Skeletal muscle satellite cell (primary cell): ENCODE measurements around the gene LMBR1L.
A peak's percentile ranks its signal among the peaks of the same experiment; 100 is the strongest.
"Not testable (repeated sequence)": the region's sequence is repeated elsewhere in the genome, so short reads cannot be mapped to it uniquely, and the experiment has no call there.

ENCODE experiments used
- H3K27me3 ChIP-seq: 2 replicates; pipeline ENCODE4 v1.7.0; 2013; ENCODE audit warnings: low read length; ENCODE audit not compliant: control insufficient read depth, insufficient read depth
- H3K36me3 ChIP-seq: 2 replicates; pipeline ENCODE4 v1.7.0; 2013; ENCODE audit warnings: mild to moderate bottlenecking, control low read depth, low read length; ENCODE audit not compliant: insufficient read depth
- H3K4me1 ChIP-seq: 2 replicates; pipeline ENCODE4 v1.7.0; 2013; ENCODE audit warnings: low read length; ENCODE audit not compliant: control insufficient read depth, insufficient read depth
- H3K4me2 ChIP-seq: 2 replicates; pipeline ENCODE4 v1.7.0; 2013; ENCODE audit warnings: mild to moderate bottlenecking, low read length
- H3K4me3 ChIP-seq: 2 replicates; pipeline ENCODE4 v1.7.0; 2013; ENCODE audit warnings: low read length
- H3K9ac ChIP-seq: 2 replicates; pipeline ENCODE4 v1.7.0; 2013; ENCODE audit warnings: mild to moderate bottlenecking, low read depth, low read length, moderate library complexity
- H3K9me3 ChIP-seq: replicated peaks from 2 replicates; pipeline ENCODE4 v1.7.0; 2013; ENCODE audit warnings: mild to moderate bottlenecking, control low read depth, low read length

The LMBR1L gene

DNA sequence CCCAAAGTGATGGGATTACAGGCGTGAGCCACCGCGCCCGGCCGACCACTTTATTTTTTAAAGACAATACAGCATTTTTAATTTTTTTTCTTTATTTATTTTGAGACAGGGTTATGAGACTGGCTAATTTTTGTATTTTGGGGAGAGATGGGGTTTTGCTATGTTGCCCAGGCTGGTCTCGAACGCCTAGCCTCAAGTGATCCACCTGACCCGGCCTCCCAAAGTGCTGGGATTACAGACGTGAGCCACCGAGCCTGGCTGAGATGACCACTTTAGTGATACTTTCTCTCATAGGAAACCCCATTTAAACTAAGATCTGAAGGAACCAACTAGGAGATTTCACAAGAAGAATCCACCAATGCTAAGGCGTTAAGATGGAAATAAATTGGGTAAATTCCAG lies 39.7 kb downstream of the LMBR1L start:
- no peaks in the 10 kb centered on the region for H3K27me3 ChIP-seq
- no peaks in the 10 kb centered on the region for H3K36me3 ChIP-seq
- peaks cover 11% of the 10 kb centered on the region for H3K4me1 ChIP-seq
- no peaks in the 10 kb centered on the region for H3K9me3 ChIP-seq
- no peak overlapping the region for H3K4me3 ChIP-seq
- no peak overlapping the region for H3K9ac ChIP-seq
- no peak overlapping the region for H3K4me2 ChIP-seq

DNA sequence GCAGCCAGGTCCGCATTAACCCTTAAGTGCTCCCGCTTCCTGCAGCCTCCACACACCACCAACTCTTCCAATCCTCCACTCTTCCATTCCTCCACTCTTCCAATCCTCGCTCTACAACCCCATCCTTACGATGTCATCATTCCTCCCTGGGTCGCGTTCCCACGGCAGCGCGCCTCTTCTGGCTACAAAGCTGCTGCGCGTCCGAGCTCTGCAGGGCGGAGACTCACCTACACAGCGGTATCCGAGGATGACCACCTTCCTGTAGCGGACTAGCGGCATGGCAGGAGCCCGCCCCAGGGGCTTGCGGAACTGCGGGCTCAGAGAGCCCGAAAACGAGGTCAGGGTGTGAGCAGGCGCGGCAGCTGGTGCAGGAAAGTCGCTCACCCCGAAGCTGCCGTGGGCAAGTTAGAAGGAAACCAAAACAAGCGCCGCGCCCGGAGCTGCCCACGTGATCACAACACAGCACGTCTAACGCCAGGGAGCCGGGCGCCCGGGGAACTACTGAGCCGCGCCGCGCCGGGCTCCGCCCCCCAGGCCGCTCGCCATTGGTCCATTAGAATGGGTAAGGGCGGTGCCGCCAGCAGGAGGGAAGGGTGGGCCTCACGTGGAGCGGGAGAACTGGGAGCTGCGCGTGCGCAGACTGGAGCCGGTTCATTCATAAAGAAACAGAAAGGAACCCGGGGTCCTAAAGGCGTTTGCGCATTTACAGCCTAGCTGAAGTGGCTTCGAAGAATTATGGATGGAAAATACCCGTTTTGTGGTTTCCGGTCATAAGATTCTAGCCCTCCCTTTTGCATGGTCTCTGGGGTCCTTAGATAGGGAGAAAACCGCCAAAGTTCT lies 40.9 kb downstream of the LMBR1L start, which contains the start of gene RHEBL1:
TSS of gene RHEBL1 (minus strand) at position 473 of the 840 bp plus-strand sequence. CDS start at position 279, 194 bp downstream.
- Histone ChIP-seq H3K36me3 (no peaks in the 10 kb centered on the region), H3K4me3 (peak within 1 kb of the TSS; percentile 77), H3K9me3 (no peaks in the 10 kb centered on the region), H3K27me3 (no peaks in the 10 kb centered on the region), H3K4me1 (peaks cover 11% of the 10 kb centered on the region), H3K4me2 (peak within 1 kb of the TSS; percentile 82), H3K9ac (peak within 1 kb of the TSS; percentile 72)

- H3K9me3 ChIP-seq, result no peaks in the 10 kb centered on the region
- H3K36me3 ChIP-seq, result no peaks in the 10 kb centered on the region
- H3K4me3 ChIP-seq, result peak overlapping the region; percentile 77
- H3K9ac ChIP-seq, result peak overlapping the region; percentile 64
- peaks cover 11% of the 10 kb centered on the region for H3K4me1 ChIP-seq
- H3K27me3 ChIP-seq, result no peaks in the 10 kb centered on the region
- peak overlapping the region; percentile 82 for H3K4me2 ChIP-seq
These were observed 41.7 kb downstream of the LMBR1L start for GRCh38 chr12:49068879-49069506.

- Histone ChIP-seq H3K27me3 (no peaks in the 10 kb centered on the region), H3K9me3 (no peaks in the 10 kb centered on the region), H3K4me2 (no peak overlapping the region), H3K36me3 (no peaks in the 10 kb centered on the region), H3K9ac (no peak overlapping the region), H3K4me1 (peaks cover 15% of the 10 kb centered on the region), H3K4me3 (no peak overlapping the region)
These were observed 44.5 kb downstream of the LMBR1L start for GRCh38 chr12:49066120-49066519.

DNA sequence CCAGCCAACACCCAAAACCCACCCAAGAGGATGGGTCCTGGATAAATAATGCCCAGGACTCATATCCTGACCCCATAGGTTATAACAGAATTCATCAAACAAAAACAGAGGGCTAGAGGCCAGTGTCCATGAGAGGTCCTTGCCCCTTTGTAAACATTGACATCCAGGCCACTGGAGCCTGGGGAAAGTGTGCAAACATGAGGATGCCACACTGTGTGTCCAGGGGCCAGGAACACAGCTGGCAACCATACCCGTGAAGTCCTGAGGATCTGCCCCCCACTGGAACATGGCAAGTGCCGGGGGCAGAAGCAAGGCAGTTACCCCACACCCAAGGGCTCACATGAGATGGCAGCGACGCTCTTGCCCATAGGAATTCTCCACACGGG lies 45.9 kb downstream of the LMBR1L start:
- no peak overlapping the region for H3K4me2 ChIP-seq
- H3K4me3 ChIP-seq, result no peak overlapping the region
- no peak overlapping the region for H3K9ac ChIP-seq
- peaks cover 10% of the 10 kb centered on the region for H3K4me1 ChIP-seq
- no peaks in the 10 kb centered on the region for H3K9me3 ChIP-seq
- no peaks in the 10 kb centered on the region for H3K36me3 ChIP-seq
- no peaks in the 10 kb centered on the region for H3K27me3 ChIP-seq

DNA sequence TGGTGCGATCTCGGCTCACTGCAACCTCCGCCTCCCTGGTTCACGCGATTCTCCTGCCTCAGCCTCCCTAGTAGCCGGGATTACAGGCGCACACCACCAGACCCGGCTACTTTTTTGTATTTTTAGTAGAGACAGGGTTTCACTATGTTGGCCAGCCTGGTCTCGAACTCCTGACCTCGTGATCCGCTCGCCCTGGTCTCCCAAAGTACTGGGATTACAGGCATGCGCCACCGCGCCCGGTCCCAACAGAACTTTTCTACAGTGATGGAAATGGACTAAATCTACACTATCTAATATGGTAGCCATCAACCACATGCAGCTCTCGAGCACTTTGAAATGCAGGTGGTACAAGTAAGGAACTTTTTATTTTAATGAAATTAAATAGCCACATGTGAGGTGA lies 48.7 kb downstream of the LMBR1L start:
- H3K9ac ChIP-seq, H3K9me3 ChIP-seq, H3K27me3 ChIP-seq, H3K4me3 ChIP-seq, H3K36me3 ChIP-seq: not testable (repeated sequence)
- peak overlapping the region; percentile 94 for H3K4me2 ChIP-seq
- peaks cover 14% of the 10 kb centered on the region for H3K4me1 ChIP-seq

DNA sequence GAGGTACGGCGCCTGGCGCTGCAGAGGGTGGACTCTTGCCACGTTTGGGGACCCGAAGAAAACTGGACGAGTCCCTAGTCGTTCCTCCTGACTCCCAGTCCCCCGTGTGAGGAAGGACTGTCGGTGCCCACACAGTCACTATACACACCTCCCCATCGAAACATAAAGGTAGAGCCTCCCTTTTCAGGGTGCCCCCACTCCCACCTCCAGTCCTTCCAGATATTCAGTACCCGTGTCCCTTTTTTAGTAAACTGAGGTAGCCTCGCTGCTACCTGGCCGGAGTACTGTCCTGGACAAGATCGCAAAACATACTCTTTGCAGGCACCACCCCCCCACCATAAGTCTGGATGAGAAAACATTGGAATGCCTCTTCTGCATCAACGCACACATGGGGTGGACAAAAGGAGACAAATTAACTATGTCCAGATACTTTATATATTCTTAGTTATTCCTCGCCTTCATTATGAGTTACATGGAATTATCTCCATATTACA lies 49.4 kb downstream of the LMBR1L start:
- H3K4me3 ChIP-seq, result peak overlapping the region; percentile 91
- no peaks in the 10 kb centered on the region for H3K27me3 ChIP-seq
- peak overlapping the region; percentile 94 for H3K4me2 ChIP-seq
- peaks cover 21% of the 10 kb centered on the region for H3K4me1 ChIP-seq
- H3K9me3 ChIP-seq, result no peaks in the 10 kb centered on the region
- H3K9ac ChIP-seq, result peak overlapping the region; percentile 98
- H3K36me3 ChIP-seq, result no peaks in the 10 kb centered on the region

DNA sequence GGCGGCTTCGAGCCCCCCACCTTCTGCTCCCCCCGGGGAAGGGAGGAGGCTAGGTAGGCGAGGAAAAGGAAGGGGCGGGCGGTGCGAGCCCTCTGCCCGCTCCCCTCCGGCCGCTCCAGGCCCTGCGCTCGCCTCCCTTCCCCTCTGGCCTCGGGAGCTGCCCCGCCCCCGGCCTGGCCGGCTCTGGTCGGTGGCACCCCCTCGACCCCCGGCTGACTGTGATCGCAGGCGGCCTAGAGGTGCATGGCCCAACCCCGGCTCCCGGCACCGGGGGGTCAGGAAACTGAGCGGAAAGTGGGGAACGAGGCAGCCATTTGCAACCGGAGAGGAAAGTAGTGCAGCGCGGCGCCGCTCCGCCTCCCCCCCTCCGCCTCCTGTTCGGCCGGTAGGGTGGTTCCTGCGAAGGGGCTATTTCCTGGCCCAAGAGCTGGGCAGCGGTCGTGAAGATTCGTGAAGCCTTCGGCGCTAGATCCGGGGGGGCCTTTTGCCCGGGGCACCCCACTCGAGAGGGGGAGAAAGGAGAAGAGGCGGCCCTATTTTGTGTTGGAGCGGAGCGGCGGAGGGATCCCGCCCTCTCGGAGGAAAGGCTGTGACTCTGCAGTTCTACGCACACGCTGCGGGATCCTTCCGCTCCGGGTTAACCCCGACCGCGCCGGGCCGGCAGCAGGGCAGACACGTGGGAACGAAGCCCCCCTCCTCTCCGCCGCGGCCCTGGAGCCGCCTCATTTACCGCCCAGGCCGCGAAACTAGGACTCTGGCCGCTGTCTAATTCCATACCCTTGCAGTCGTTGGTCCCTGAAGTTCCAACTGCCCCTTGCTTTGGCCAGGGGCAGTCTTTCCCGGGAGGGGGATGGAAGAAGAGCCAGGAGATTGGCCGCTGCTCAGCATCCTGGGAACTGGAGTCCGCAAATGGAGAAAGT lies 50.1 kb downstream of the LMBR1L start, which contains the start of gene KMT2D:
TSS of gene KMT2D (minus strand) at position 558 of the 920 bp plus-strand sequence. CDS start 5,470 bp downstream, outside the sequence.
- H3K36me3 ChIP-seq, result peaks cover 3% of the 10 kb centered on the region
- no peaks in the 10 kb centered on the region for H3K27me3 ChIP-seq
- peaks cover 28% of the 10 kb centered on the region for H3K4me1 ChIP-seq
- no peaks in the 10 kb centered on the region for H3K9me3 ChIP-seq
- H3K4me2 ChIP-seq, result peak within 1 kb of the TSS; percentile 94
- H3K4me3 ChIP-seq, result peak within 1 kb of the TSS; percentile 91
- peak within 1 kb of the TSS; percentile 98 for H3K9ac ChIP-seq

- no peaks in the 10 kb centered on the region for H3K9me3 ChIP-seq
- H3K4me1 ChIP-seq, result peaks cover 36% of the 10 kb centered on the region
- H3K4me2 ChIP-seq, result peak overlapping the region; percentile 94
- H3K36me3 ChIP-seq, result peaks cover 12% of the 10 kb centered on the region
- no peaks in the 10 kb centered on the region for H3K27me3 ChIP-seq
- H3K4me3 ChIP-seq, result peak overlapping the region; percentile 91
- peak overlapping the region; percentile 98 for H3K9ac ChIP-seq
These were observed 51.1 kb downstream of the LMBR1L start for GRCh38 chr12:49059299-49060171.

- H3K4me3 ChIP-seq, result peak overlapping the region; percentile 91
These were observed 51.7 kb downstream of the LMBR1L start for GRCh38 chr12:49059045-49059298.

More at GRCh38 chr12:49059045-49059298, 51.7 kb downstream of the LMBR1L start:
- Histone ChIP-seq H3K36me3 (peaks cover 18% of the 10 kb centered on the region), H3K4me2 (peak overlapping the region; percentile 94), H3K27me3 (no peaks in the 10 kb centered on the region), H3K4me1 (peaks cover 36% of the 10 kb centered on the region), H3K9ac (peak overlapping the region; percentile 98), H3K9me3 (no peaks in the 10 kb centered on the region)
